Neural cell (in vitro differentiated cells): ENCODE measurements around the gene RAB17.

Experiments used
- EP300 ChIP-seq: fragments of 450-650 bp; conservative IDR thresholded peaks from 2 replicates; pipeline ENCODE4 v1.6.1; 2014; ENCODE audit warnings: antibody characterized with exemption, mild to moderate bottlenecking, moderate library complexity; ENCODE audit not compliant: poor library complexity, severe bottlenecking
- EZH2 ChIP-seq: fragments of 200-600, 300-800 bp; shearing (Covaris generic), sonication (generic); IDR thresholded peaks from 2 replicates; pipeline ENCODE4 v1.6.1; 2014; ENCODE audit warnings: antibody characterized with exemption, low read length, borderline replicate concordance, mild to moderate bottlenecking; ENCODE audit not compliant: insufficient read depth, poor library complexity, severe bottlenecking
- MXI1 ChIP-seq: fragments of 450-650 bp; conservative IDR thresholded peaks from 2 replicates; pipeline ENCODE4 v1.6.1; 2014; ENCODE audit warnings: antibody characterized with exemption, mild to moderate bottlenecking; ENCODE audit not compliant: poor library complexity, severe bottlenecking
- POLR2AphosphoS5 ChIP-seq: IDR thresholded peaks from 2 replicates; pipeline ENCODE4 v1.6.1; 2012
- RAD21 ChIP-seq: fragments of 450-650 bp; conservative IDR thresholded peaks from 2 replicates; pipeline ENCODE4 v1.6.1; 2014; ENCODE audit warnings: antibody characterized with exemption, mild to moderate bottlenecking, moderate library complexity
- SMC3 ChIP-seq: fragments of 450-650 bp; conservative IDR thresholded peaks from 2 replicates; pipeline ENCODE4 v1.6.1; 2014; ENCODE audit warnings: antibody characterized with exemption, mild to moderate bottlenecking, moderate library complexity; ENCODE audit not compliant: poor library complexity
- TAF1 ChIP-seq: IDR thresholded peaks from 2 replicates; pipeline ENCODE4 v1.6.1; 2012; ENCODE audit warnings: low read depth
- TF ChIP-seq, protein P1 (sequence below): fragments of 450-650 bp; IDR thresholded peaks from 2 replicates; pipeline ENCODE4 v1.5.1; 2014; ENCODE audit warnings: antibody characterized with exemption, mild to moderate bottlenecking, moderate library complexity; ENCODE audit not compliant: poor library complexity, severe bottlenecking
- TF ChIP-seq, protein P2 (sequence below): IDR thresholded peaks from 2 replicates; pipeline ENCODE4 v1.6.1; 2012; ENCODE audit warnings: borderline replicate concordance

DNA sequence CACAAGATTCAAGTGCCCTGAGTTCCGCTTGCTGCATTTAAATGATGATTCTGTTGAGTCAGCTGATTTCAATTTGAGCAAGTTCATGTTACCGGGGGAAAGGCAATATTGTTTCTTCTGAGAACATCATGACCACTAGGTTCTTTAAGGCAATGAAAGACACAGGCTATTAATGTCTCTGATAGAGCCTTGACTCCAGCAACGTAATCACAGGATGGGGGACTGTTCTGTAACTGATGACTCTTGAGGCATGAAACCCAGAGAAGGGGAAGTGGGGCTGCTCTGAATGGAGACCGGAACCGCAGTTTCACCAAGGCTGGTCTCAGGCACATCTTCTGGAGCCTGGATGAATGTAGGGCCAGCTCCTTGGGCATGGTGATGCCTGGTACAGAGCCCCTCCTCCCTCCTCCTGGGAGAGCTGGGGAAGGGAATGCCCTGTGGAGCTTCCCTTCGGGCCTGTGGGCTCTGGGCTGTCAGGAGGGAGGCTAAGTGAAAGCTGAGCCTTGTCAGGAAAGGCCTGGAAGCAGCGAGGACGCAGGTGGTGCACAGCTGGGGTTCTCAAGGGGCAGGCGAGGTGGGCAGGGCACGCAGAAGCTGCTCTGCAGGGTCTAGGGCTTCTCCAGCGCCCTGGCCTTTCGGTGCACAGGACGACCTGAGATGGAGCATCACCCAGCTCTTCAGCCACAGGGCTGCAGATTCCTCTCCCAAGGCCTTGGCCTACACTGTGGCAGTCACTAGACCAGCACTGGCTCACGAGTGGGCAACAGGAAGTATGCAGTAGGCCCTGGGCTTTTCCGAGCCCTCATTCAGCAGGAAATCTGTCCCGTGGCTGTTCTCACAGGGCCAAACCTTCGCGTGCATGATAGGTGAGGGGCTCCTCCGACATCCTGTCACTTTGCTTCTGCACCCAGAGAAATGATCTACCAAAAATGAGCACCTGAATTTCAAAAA, 60.8 kb downstream of the RAB17 start:
- TF ChIP-seq, protein P1, sequence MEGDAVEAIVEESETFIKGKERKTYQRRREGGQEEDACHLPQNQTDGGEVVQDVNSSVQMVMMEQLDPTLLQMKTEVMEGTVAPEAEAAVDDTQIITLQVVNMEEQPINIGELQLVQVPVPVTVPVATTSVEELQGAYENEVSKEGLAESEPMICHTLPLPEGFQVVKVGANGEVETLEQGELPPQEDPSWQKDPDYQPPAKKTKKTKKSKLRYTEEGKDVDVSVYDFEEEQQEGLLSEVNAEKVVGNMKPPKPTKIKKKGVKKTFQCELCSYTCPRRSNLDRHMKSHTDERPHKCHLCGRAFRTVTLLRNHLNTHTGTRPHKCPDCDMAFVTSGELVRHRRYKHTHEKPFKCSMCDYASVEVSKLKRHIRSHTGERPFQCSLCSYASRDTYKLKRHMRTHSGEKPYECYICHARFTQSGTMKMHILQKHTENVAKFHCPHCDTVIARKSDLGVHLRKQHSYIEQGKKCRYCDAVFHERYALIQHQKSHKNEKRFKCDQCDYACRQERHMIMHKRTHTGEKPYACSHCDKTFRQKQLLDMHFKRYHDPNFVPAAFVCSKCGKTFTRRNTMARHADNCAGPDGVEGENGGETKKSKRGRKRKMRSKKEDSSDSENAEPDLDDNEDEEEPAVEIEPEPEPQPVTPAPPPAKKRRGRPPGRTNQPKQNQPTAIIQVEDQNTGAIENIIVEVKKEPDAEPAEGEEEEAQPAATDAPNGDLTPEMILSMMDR = no peak
- no peak for TF ChIP-seq TAF1
- TF ChIP-seq RAD21 = no peak
- TF ChIP-seq SMC3 = no peak
- no peak for TF ChIP-seq EP300
- TF ChIP-seq POLR2AphosphoS5 = no peak
- TF ChIP-seq, protein P2, sequence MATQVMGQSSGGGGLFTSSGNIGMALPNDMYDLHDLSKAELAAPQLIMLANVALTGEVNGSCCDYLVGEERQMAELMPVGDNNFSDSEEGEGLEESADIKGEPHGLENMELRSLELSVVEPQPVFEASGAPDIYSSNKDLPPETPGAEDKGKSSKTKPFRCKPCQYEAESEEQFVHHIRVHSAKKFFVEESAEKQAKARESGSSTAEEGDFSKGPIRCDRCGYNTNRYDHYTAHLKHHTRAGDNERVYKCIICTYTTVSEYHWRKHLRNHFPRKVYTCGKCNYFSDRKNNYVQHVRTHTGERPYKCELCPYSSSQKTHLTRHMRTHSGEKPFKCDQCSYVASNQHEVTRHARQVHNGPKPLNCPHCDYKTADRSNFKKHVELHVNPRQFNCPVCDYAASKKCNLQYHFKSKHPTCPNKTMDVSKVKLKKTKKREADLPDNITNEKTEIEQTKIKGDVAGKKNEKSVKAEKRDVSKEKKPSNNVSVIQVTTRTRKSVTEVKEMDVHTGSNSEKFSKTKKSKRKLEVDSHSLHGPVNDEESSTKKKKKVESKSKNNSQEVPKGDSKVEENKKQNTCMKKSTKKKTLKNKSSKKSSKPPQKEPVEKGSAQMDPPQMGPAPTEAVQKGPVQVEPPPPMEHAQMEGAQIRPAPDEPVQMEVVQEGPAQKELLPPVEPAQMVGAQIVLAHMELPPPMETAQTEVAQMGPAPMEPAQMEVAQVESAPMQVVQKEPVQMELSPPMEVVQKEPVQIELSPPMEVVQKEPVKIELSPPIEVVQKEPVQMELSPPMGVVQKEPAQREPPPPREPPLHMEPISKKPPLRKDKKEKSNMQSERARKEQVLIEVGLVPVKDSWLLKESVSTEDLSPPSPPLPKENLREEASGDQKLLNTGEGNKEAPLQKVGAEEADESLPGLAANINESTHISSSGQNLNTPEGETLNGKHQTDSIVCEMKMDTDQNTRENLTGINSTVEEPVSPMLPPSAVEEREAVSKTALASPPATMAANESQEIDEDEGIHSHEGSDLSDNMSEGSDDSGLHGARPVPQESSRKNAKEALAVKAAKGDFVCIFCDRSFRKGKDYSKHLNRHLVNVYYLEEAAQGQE = no peak
- no peak for TF ChIP-seq EZH2
- TF ChIP-seq MXI1 = no peak
